HG03342 (cell line): ENCODE data around the gene DVL1.
"Not testable (repeated sequence)": the region's sequence is repeated elsewhere in the genome, so short reads cannot be mapped to it uniquely, and the experiment has no call there.

Experiments
- ATAC-seq: cut with Tn5 transposase; IDR thresholded peaks from one replicate; pipeline ENCODE4 v1.9.1; 2021; ENCODE audit warnings: mild to moderate bottlenecking, moderate library complexity; ENCODE audit not compliant: unreplicated experiment

DVL1 gene

GRCh38 chr1:1373815-1374588 is 24.8 kb upstream of the DVL1 start:
- ATAC-seq: no peak

DNA sequence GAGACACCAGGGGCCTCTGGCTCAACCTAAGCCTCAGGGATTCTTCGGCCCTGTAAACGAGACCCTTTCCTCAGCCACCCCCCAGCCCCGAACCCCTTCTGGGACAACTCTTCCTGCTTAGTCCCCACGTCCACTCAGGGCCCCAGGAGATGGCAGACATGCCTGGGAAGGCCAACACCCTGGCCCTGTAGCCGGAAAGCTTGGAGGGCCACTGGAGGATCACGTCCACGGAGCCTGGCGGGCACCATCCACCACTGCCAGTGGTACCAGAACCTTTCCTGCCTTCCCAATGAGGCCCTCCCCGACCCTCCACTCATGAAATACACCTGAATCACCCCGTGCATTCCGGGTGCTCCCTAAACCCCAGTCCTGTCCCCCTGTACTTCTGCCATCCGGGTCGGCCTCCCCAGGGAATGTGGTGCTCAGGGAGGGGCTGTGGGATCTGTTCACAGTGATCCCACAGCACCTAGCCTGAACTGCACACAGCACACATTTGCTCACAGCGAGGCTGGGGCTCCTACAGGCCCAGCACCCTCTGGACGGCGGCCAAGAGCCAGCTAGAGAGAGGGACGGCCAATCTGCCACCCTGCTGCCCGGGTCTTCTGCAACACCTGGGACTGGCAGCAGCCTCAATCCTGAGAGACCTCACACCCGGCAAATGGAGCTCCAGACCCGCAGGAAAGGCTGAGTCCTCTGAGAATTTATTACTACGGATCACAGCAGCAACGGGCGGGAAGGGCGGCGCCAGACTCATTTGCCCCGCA is 24.0 kb upstream of the DVL1 start:
- no peak for ATAC-seq

DNA sequence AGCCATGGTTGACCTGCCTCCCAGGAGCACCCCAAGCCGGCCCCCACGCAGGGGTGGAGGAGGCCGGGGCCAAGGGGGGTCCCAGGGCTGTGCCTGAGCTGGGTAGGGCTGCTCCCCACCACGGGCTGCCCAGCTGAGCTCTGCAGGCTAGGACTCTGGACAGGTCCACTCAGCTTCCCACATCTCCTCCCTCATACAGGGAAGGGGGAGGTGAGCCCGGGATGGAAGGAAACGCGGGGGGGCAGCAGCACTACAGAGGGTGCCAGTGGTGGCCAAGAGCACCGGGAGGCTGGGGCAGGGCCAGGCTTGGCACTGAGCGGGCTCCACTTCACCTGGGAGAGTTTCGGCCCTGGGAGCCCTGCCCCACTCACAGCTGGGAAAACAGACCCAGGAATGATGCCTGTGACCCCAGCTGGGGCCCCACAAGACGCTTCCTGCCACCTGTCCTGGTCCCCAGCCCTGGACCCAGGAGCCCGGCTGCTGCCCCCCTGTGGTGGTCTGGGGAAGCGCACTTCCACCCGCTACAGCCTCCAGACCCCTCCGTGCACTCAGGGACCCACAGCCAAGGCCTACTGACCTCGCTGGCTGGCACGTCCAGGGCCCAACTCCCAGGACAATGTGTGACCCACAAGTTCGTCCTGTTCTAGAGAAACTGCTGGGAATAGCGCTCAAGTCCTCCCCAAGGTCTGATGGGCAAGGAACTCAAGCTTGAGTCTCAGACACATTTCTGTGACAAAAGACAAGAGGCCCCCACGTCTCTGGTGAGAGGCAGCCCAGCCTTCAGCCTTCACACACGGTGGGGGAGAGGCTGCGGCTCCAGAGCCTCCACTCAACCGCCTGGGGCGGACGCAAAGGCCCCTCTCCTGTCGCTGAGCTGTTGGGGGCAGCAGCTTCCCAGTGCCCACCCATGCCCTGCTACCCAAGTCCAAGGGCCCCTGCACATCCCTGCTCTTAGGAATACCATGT is 22.8 kb upstream of the DVL1 start:
- ATAC-seq: no peak

- ATAC-seq: no peak
Observed at GRCh38 chr1:1371364-1371745, 22.1 kb upstream of the DVL1 start.

DNA sequence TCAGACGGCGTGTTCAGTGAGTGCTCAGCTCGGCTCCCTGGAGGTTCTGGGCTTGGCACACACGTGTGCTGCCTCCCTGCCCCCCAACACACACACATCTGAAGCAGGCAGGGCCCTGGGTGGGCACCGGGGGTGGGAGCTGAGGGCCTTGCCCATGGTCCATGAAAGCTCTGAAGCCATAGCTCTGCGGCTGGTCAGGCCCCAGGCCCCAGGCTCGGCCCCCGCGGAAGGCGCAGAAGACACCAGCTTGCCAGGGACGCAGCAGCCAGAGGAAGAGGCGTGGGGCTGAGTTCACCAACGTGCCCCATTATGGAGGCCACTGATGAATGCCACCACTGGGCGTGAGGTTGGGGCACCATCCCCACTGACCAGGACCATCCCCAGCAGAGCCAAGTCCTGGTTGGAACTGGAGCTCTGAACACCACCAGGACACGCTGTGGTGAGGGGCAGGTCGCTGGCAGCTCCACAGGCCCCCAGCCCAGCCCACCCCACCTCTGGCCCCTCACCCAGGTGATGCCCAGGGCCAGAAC is 21.6 kb upstream of the DVL1 start:
- ATAC-seq: no peak

- not testable (repeated sequence) for ATAC-seq
Observed at GRCh38 chr1:1370094-1370493, 20.9 kb upstream of the DVL1 start.

GRCh38 chr1:1367315-1367714 is 18.1 kb upstream of the DVL1 start:
- ATAC-seq: no peak

DNA sequence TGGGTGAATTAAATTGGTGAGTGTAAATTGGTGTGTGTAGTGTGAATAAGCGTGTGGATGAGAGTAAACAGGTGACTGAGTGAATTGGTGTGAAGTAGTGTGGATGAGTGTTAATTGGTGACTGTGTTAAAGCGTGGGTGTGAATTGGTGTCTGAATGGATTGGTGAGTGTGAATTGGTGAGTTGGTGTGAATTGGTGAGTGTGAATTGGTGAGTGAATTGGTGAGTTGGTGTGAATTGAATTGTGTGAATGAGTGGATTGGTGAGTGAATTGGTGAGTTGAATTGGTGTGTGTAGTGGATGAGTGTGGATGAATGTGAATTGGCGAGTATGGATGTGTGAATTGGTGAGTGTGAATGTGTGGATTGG is 17.5 kb upstream of the DVL1 start:
- no peak for ATAC-seq

GRCh38 chr1:1365875-1366698 is 16.9 kb upstream of the DVL1 start:
- ATAC-seq: no peak

- no peak for ATAC-seq
Observed at GRCh38 chr1:1364266-1364665, 15.0 kb upstream of the DVL1 start.

GRCh38 chr1:1361982-1362423 is 12.8 kb upstream of the DVL1 start:
- ATAC-seq: no peak

- no peak for ATAC-seq
Observed at GRCh38 chr1:1361233-1361981, 12.2 kb upstream of the DVL1 start.

DNA sequence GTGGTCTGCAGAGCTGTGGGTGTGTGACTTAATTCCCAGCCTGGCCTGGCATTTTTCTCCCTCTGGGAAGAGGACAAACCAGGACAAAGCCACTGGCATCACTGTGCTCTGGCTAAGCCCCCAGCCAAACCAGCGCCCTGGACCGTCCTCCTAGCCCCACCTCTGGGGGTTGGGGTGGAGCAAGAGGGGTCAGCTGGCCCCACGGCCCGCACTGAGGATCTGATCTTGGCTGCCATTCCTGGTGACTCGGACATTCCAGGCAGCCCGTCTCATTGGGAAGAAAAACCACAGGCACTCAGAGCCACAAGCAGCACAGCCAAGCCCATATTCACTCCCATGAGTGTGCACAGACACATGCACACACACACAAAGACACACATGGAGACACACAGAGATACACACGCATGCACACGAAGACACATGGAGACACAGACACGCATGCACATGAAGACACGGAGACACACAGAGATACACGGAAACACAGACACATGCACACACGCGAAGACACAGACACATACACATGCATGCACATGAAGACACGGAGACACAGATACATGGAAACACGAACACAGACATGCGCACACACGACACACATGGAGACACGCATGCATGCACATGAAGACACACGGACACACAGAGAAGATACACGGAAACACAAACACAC is 11.4 kb upstream of the DVL1 start:
- no peak for ATAC-seq

DNA sequence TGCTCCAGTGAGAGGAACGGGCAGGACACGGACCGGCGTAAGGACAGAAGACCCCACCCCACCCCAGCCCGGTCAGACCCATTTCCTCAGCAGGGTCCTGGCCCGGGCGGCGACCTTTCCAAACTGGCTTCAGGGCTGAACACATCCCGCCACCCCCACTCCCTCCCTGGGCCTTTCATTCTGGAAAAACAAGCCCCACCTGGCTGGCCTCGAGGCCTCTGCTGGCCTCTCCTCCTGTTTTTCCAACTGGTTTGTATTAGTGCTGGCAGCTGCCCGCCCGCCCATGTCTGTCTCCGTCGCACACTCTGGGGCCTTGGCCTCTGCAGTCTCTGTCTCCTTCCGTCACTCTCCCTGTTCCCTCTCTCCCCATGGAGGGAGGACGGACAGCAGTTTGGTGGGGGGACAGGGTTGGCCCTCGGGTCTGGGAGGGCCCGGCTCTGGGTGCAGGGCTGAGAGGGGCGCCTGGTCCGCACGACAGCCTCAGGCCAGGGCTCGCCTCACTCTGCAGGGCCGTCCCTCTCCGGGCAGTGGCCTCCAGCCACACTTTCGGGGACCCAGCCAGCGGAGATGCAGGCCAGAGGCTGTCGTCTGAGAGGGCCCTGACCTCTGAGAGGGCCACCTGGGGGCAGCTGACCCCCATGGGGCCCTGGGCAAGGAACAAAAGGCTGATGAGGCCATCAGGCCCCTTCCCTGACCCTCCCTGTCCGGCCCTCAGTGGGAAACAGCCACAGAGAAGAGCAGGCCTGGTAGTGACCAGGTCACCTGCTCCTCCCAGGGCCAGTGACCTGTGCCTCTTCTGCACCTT is 10.6 kb upstream of the DVL1 start:
- ATAC-seq: no peak

GRCh38 chr1:1359308-1359663 is 10.1 kb upstream of the DVL1 start:
- no peak for ATAC-seq

GRCh38 chr1:1358433-1359271 is 9.4 kb upstream of the DVL1 start, which contains the start of gene MXRA8:
Gene MXRA8 (minus strand): TSS chr1:1358555. CDS start chr1:1358504, 51 bp downstream.
- ATAC-seq: no peak

DNA sequence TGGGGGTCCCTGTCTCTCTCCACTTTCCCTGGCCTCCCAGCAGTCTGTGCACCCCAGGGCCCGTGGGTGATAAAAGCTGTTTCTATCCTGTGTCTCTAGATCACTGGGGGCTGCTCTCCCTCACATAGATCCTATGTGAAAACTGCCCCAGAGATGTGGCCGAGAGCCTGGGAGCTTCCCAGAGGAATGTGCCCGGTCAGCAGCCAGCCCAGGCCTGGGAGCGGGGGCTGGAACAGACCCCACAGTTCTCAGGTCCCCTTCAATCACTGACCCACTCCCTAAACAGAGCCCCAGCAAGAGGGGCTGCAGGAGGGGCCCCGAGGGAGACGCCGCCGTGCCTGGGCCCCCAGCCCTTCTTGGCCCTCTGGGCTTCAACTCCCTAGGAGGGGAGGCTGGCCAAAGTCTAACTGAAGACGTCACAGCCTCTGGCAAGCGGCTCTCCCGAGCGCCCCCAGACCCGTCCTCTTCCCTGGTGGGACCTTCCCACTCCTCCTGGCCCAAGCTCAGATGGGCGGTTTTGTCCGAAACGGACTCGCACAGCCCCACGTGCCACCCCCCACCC is 8.7 kb upstream of the DVL1 start:
- ATAC-seq: no peak
